Activated T-cell treated with anti-CD3 and anti-CD28 coated beads, Interleukin-2, amount 50 U/mL, for 72 hours (primary cell): Measurements from ENCODE around the gene SPDYE3. TPM values are rescaled to one million over a fixed set of nuclear protein-coding genes. Genes with fewer than 3 reads are reported as not detected.

Experiments
- total RNA-seq, 2 donors: library from RNA; stranded (reverse); gene quantifications; one replicate each; pipeline ENCODE4 v1.2.3, GENCODE V29; 2022

SPDYE3 gene
- total RNA-seq, 2 donors from 2014 or later = not detected

Other genes with a start within 250 kb of the SPDYE3 start
- 10 to 100 TPM; 23.1 to 24.2 TPM for gene ZNF3, start 226.0 kb upstream of the SPDYE3 start, total RNA-seq
- 10 to 100 TPM; 43.7 to 45.4 TPM for gene COPS6, start 218.7 kb upstream of the SPDYE3 start, total RNA-seq
- gene MCM7, start 206.3 kb upstream of the SPDYE3 start, total RNA-seq = 100 to 1,000 TPM; 270 to 332 TPM
- gene AP4M1, start 206.1 kb upstream of the SPDYE3 start, total RNA-seq = 10 to 100 TPM in 1 of 2 donors, 1 to 10 TPM in 1; 9.3 to 10.5 TPM
- gene TAF6, start 188.3 kb upstream of the SPDYE3 start, total RNA-seq = 10 to 100 TPM; 76.7 to 88.1 TPM
- 10 to 100 TPM; 11.1 to 18.8 TPM for gene CNPY4, start 188.1 kb upstream of the SPDYE3 start, total RNA-seq
- gene MBLAC1, start 180.7 kb upstream of the SPDYE3 start, total RNA-seq = 1 to 10 TPM; 3.2 to 3.4 TPM
- gene LAMTOR4, start 158.8 kb upstream of the SPDYE3 start, total RNA-seq = 100 to 1,000 TPM; 130 to 134 TPM
- gene TRAPPC14, start 149.0 kb upstream of the SPDYE3 start, total RNA-seq = 10 to 100 TPM; 22.1 to 28.8 TPM
- gene GAL3ST4, start 139.1 kb upstream of the SPDYE3 start, total RNA-seq = 10 to 100 TPM in 1 of 2 donors, 1 to 10 TPM in 1; 6.9 to 11.7 TPM
- gene GPC2, start 130.3 kb upstream of the SPDYE3 start, total RNA-seq = 10 to 100 TPM in 1 of 2 donors, 1 to 10 TPM in 1; 9.7 to 14.2 TPM
- 100 to 1,000 TPM; 103 to 121 TPM for gene STAG3, start 129.8 kb upstream of the SPDYE3 start, total RNA-seq
- gene PVRIG, start 87.8 kb upstream of the SPDYE3 start, total RNA-seq = 10 to 100 TPM; 26.7 to 34.4 TPM
- gene PILRB, start 50.4 kb downstream of the SPDYE3 start, total RNA-seq = 10 to 100 TPM; 43.6 to 78.3 TPM
- gene PILRA, start 65.8 kb downstream of the SPDYE3 start, total RNA-seq = 10 to 100 TPM in 1 of 2 donors, 1 to 10 TPM in 1; 3.4 to 14.1 TPM
- gene ZCWPW1, start 121.0 kb downstream of the SPDYE3 start, total RNA-seq = 1 to 10 TPM; 5.9 to 6.5 TPM
- 10 to 100 TPM; 61.0 to 66.7 TPM for gene MEPCE, start 122.1 kb downstream of the SPDYE3 start, total RNA-seq
- 10 to 100 TPM; 59.0 to 68.8 TPM for gene PPP1R35, start 128.8 kb downstream of the SPDYE3 start, total RNA-seq
- 1 to 10 TPM; 5.4 to 5.6 TPM for gene SPACDR, start 156.6 kb downstream of the SPDYE3 start, total RNA-seq
- gene TSC22D4, start 171.5 kb downstream of the SPDYE3 start, total RNA-seq = 100 to 1,000 TPM in 1 of 2 donors, 10 to 100 TPM in 1; 94.9 to 113 TPM
- gene NYAP1, start 176.2 kb downstream of the SPDYE3 start, total RNA-seq = under 1 TPM; 0.67 to 0.72 TPM
- 10 to 100 TPM; 35.5 to 53.7 TPM for gene AGFG2, start 231.5 kb downstream of the SPDYE3 start, total RNA-seq